A549 (cell line): Measurements from ENCODE around the gene VPS45. TPM values are rescaled to one million over a fixed set of nuclear protein-coding genes. Genes with fewer than 3 reads are reported as not detected.
A peak's percentile ranks its signal among the peaks of the same experiment; 100 is the strongest.

Experiments used
- ATAC-seq, 2 experiments: fragments of 200-7000 bp in 1 of 2; fragments of >200 bp in 1 of 2; cut with Nextera tagmentation in 1 of 2; cut with Tn5 transposase in 1 of 2; 3 replicates each; pipeline versions ENCODE4 v1.8.0 to v1.9.1; 2018 to 2020; ENCODE audit warnings: mild to moderate bottlenecking in 1 of 2, moderate library complexity in 1 of 2
- CTCF ChIA-PET: fragments of 300-600 bp; sonication (Branson Sonifier 250); formaldehyde crosslinking; extraction: SDS; loops from one replicate; lab custom pipeline; 2021; ENCODE audit warnings: antibody characterized with exemption, inconsistent platforms; lab: Yijun Ruan, JAX
- POLR2A ChIA-PET: fragments of 350-600 bp; formaldehyde crosslinking; extraction: SDS; loops from one replicate; lab custom pipeline; 2021; ENCODE audit warnings: antibody characterized with exemption, inconsistent platforms; lab: Yijun Ruan, JAX
- DNase-seq, 2 experiments: peaks; one replicate each; pipeline versions ENCODE4 v3.0.0 to v3.0.0-alpha.2; 2011 to 2016; ENCODE audit warnings: low read depth in 1 of 2, low spot score in 1 of 2
- FAIRE-seq: peaks from 2 replicates; lab custom pipeline; 2011; peaks lifted over from hg19 to GRCh38; lab: Jason Lieb, UNC
- H3K27ac ChIP-seq, 2 experiments: fragments of >200 bp; sonication (Bioruptor Twin); formaldehyde crosslinking; 3 replicates each; pipeline ENCODE4 v1.5.1; 2016 to 2017
- H3K4me1 ChIP-seq: fragments of >200 bp; sonication (Bioruptor Twin); formaldehyde crosslinking; 3 replicates; pipeline ENCODE4 v1.6.1; 2016
- H3K4me2 ChIP-seq: fragments of >200 bp; sonication (Bioruptor Twin); formaldehyde crosslinking; 3 replicates; pipeline ENCODE4 v1.6.1; 2016
- H3K4me3 ChIP-seq: fragments of >200 bp; sonication (Bioruptor Twin); formaldehyde crosslinking; 3 replicates; pipeline ENCODE4 v1.5.1; 2016
- H3K9me3 ChIP-seq: fragments of >200 bp; sonication (Bioruptor Twin); formaldehyde crosslinking; 3 replicates; pipeline ENCODE4 v1.6.1; 2016
- CBX2 ChIP-seq: fragments of 200-600 bp; sonication (generic); IDR thresholded peaks from 2 replicates; pipeline ENCODE4 v1.6.1; 2016; ENCODE audit warnings: low read depth, mild to moderate bottlenecking, borderline replicate concordance
- CEBPB ChIP-seq, 2 experiments: fragments of >200 bp in 1 of 2; sonication (Bioruptor Twin) in 1 of 2; formaldehyde crosslinking in 1 of 2; IDR thresholded peaks; 2 replicates each; pipeline ENCODE4 v1.6.1; 2012 to 2016
- CHD2 ChIP-seq: fragments of 150-350 bp; IDR thresholded peaks from 2 replicates; pipeline ENCODE4 v1.6.1; 2014; ENCODE audit warnings: low read length; ENCODE audit not compliant: partially characterized antibody
- ESRRA ChIP-seq: fragments of 150-350 bp; IDR thresholded peaks from 2 replicates; pipeline ENCODE4 v1.6.1; 2014; ENCODE audit warnings: mild to moderate bottlenecking, low read length, borderline replicate concordance
- FOSB ChIP-seq: fragments of 250-450 bp; sonication (Bioruptor Pico); IDR thresholded peaks from 2 replicates; pipeline ENCODE4 v1.5.0; 2020; ENCODE audit warnings: mild to moderate bottlenecking, moderate library complexity
- GATA3 ChIP-seq: IDR thresholded peaks from 2 replicates; pipeline ENCODE4 v1.6.1; 2012; ENCODE audit warnings: borderline replicate concordance
- HEYL ChIP-seq: fragments of 250-450 bp; sonication (Bioruptor Pico); IDR thresholded peaks from 2 replicates; pipeline ENCODE4 v1.8.0; 2021; ENCODE audit warnings: mild to moderate bottlenecking, moderate library complexity
- HOXB5 ChIP-seq: fragments of 250-450 bp; sonication (Bioruptor Pico); IDR thresholded peaks from 2 replicates; pipeline ENCODE4 v1.5.0; 2020; ENCODE audit warnings: mild to moderate bottlenecking, moderate library complexity
- JUN ChIP-seq, 2 experiments: fragments of >200 bp; sonication (Bioruptor Twin); formaldehyde crosslinking; IDR thresholded peaks; 2 replicates in 1 of 2; 3 replicates in 1 of 2; pipeline ENCODE4 v1.6.1; 2016 to 2017
- KDM1A ChIP-seq: fragments of 200-600 bp; sonication (generic); IDR thresholded peaks from 2 replicates; pipeline ENCODE4 v1.6.1; 2016; ENCODE audit warnings: low read depth, mild to moderate bottlenecking
- KDM5A ChIP-seq: fragments of 200-600 bp; sonication (generic); IDR thresholded peaks from 2 replicates; pipeline ENCODE4 v1.6.1; 2016; ENCODE audit warnings: antibody characterized with exemption, mild to moderate bottlenecking
- MAFK ChIP-seq: fragments of 450-650 bp; IDR thresholded peaks from 2 replicates; pipeline ENCODE4 v1.6.1; 2014; ENCODE audit not compliant: partially characterized antibody
- MAZ ChIP-seq: fragments of 150-350 bp; IDR thresholded peaks from 2 replicates; pipeline ENCODE4 v1.6.1; 2014; ENCODE audit warnings: antibody characterized with exemption, low read depth, low read length, borderline replicate concordance
- NFE2L2 ChIP-seq: fragments of 150-350 bp; conservative IDR thresholded peaks from 2 replicates; pipeline ENCODE4 v1.6.1; 2014; ENCODE audit warnings: low read length
- NPAS2 ChIP-seq: fragments of 250-450 bp; sonication (Bioruptor Pico); IDR thresholded peaks from 2 replicates; pipeline ENCODE4 v1.8.0; 2022; ENCODE audit warnings: mild to moderate bottlenecking, moderate library complexity, borderline replicate concordance
- NR3C1 ChIP-seq: fragments of >200 bp; sonication (Bioruptor Twin); formaldehyde crosslinking; IDR thresholded peaks from 3 replicates; pipeline ENCODE4 v1.6.1; 2017
- PHF8 ChIP-seq: fragments of 200-600 bp; sonication (generic); IDR thresholded peaks from 2 replicates; pipeline ENCODE4 v1.6.1; 2016; ENCODE audit warnings: low read depth, mild to moderate bottlenecking, antibody characterized with exemption, moderate library complexity, borderline replicate concordance
- POLR2A ChIP-seq: IDR thresholded peaks from 2 replicates; pipeline ENCODE4 v1.6.1; 2012; ENCODE audit warnings: mild to moderate bottlenecking, low read length
- POLR2AphosphoS2 ChIP-seq: conservative IDR thresholded peaks from 2 replicates; pipeline ENCODE4 v1.6.1; 2012; ENCODE audit warnings: low read length, improper control_type of control experiment, inconsistent platforms
- RAD21 ChIP-seq, 2 experiments: fragments of >200 bp in 1 of 2; sonication (Bioruptor Twin) in 1 of 2; formaldehyde crosslinking in 1 of 2; IDR thresholded peaks in 1 of 2; conservative IDR thresholded peaks in 1 of 2; 2 replicates in 1 of 2; 3 replicates in 1 of 2; pipeline ENCODE4 v1.6.1; 2012 to 2018; ENCODE audit warnings: inconsistent platforms in 1 of 2
- RFX5 ChIP-seq: fragments of 450-650 bp; IDR thresholded peaks from 2 replicates; pipeline ENCODE4 v1.7.1; 2014; ENCODE audit warnings: antibody characterized with exemption, mild to moderate bottlenecking, moderate library complexity
- RNF2 ChIP-seq: fragments of 200-600 bp; sonication (generic); IDR thresholded peaks from 2 replicates; pipeline ENCODE4 v1.6.1; 2016; ENCODE audit warnings: low read depth, mild to moderate bottlenecking, antibody characterized with exemption, moderate library complexity, borderline replicate concordance
- SMC3 ChIP-seq: fragments of >200 bp; sonication (Bioruptor Twin); formaldehyde crosslinking; IDR thresholded peaks from 3 replicates; pipeline ENCODE4 v1.6.1; 2018; ENCODE audit warnings: inconsistent platforms
- SREBF2 ChIP-seq: fragments of 450-650 bp; IDR thresholded peaks from 2 replicates; pipeline ENCODE4 v1.6.1; 2014; ENCODE audit warnings: mild to moderate bottlenecking, moderate library complexity
- TFCP2L1 ChIP-seq: fragments of 250-450 bp; sonication (Bioruptor Pico); IDR thresholded peaks from 2 replicates; pipeline ENCODE4 v1.5.0; 2021; ENCODE audit warnings: mild to moderate bottlenecking
- TP53 ChIP-seq: fragments of 250-450 bp; sonication (Bioruptor Pico); IDR thresholded peaks from 2 replicates; pipeline ENCODE4 v1.5.0; 2021; ENCODE audit warnings: mild to moderate bottlenecking, moderate library complexity
- ZFP36 ChIP-seq: fragments of 450-650 bp; IDR thresholded peaks from 2 replicates; pipeline ENCODE4 v1.6.1; 2014; ENCODE audit warnings: borderline replicate concordance; ENCODE audit not compliant: partially characterized antibody
- ZNF302 ChIP-seq: fragments of 250-450 bp; sonication (Bioruptor Pico); IDR thresholded peaks from 2 replicates; pipeline ENCODE4 v1.9.0; 2021; ENCODE audit warnings: inconsistent platforms, mild to moderate bottlenecking, moderate library complexity
- ZSCAN20 ChIP-seq: fragments of 250-450 bp; sonication (Bioruptor Pico); IDR thresholded peaks from 2 replicates; pipeline ENCODE4 v1.8.0; 2022; ENCODE audit warnings: mild to moderate bottlenecking, moderate library complexity
- WGBS: methylation state at CpG from one replicate; pipeline ENCODE4 v1.1.6; 2017; ENCODE audit errors: missing lambda C conversion rate; 5-methylcytosine and 5-hydroxymethylcytosine counted together
- polyA plus RNA-seq, 4 experiments: library from polyadenylated mRNA; depleted of rRNA in 3 of 4; stranded (reverse); fragments of >200 nt; fragmentation: RNase III in 1 of 4; extraction: RNeasy Plus Mini Kit Qiagen cat#74134 plus additional on column Dnase treatment in 1 of 4; gene quantifications; 2 replicates in 3 of 4; 3 replicates in 1 of 4; pipeline ENCODE4 v1.2.3, GENCODE V29; 2011 to 2017
- TF ChIP-seq, protein P1 (sequence below): IDR thresholded peaks from 2 replicates; pipeline ENCODE4 v1.6.1; 2012
- TF ChIP-seq, protein P2 (sequence below): IDR thresholded peaks from 2 replicates; pipeline ENCODE4 v1.6.1; 2012; ENCODE audit warnings: low read depth, borderline replicate concordance
- TF ChIP-seq, protein P3 (sequence below): IDR thresholded peaks from 2 replicates; pipeline ENCODE4 v1.6.1; 2012

VPS45 gene
- polyA plus RNA-seq, 2 of the 4 experiments (the other 2 are of a cell fraction) = 22.1 to 49.7 TPM

DNA sequence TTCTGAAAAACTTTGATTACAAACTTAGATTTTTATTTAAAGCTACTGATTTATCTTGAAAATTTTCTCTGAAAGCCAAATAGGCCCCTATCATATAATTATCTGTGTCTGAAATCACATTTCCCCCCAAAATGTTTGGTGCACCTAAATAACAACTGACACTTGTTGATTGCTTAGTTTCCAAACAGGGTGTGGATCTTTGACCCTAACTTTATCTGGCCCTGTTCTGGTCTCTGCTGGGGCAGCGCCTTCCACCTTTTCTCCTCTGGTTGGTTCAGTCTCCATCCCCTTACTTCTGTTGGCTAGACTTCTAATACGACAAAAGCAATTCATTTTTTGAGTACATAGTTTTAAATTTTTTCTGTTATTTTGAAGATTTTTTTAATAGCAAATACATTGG, 46.9 kb upstream of the VPS45 start:
- no peak for FAIRE-seq
- Histone ChIP-seq H3K4me2 (peak overlapping the region; percentile 58), H3K9me3 (no peaks in the 10 kb centered on the region), H3K4me1 (peaks cover 15% of the 10 kb centered on the region), H3K27ac (0 out of 6 replicates have a peak overlapping the region, but pooled peaks of 1 of the 2 experiments have one; percentile 42), H3K4me3 (no peak overlapping the region)
- CTCF ChIA-PET = interaction anchor here (1.2 to 2.8 kb wide), 4 partner anchors 10 to 167 kb away, joined by 3 to 9 read pairs (median 5); partner anchors contain the start of gene OTUD7B
- 84% methylated on average over 2 of the region's 2 CpGs for WGBS
- POLR2A ChIA-PET = no interaction called here
- TF ChIP-seq ZNF302 (no peak), NR3C1 (no peak), POLR2A (no peak), SREBF2 (no peak), HOXB5 (CRISPR knock-in tag) (no peak), TP53 (CRISPR knock-in tag) (no peak), TFCP2L1 (CRISPR knock-in tag) (no peak), RNF2 (no peak), FOSB (CRISPR knock-in tag) (no peak), CEBPB (IDR thresholded peaks at IDR 0.05) (no peak), PHF8 (no peak), GATA3 (no peak), ZSCAN20 (no peak), NFE2L2 (no peak), KDM1A (no peak), POLR2AphosphoS2 (no peak), RAD21 (conservative IDR thresholded peaks at IDR 0.05 in 1 of 2, IDR thresholded peaks at IDR 0.05 in 1 of 2) (no peak)
- TF ChIP-seq, protein P1, sequence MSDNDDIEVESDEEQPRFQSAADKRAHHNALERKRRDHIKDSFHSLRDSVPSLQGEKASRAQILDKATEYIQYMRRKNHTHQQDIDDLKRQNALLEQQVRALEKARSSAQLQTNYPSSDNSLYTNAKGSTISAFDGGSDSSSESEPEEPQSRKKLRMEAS = no peak
- no peak for ATAC-seq
- DNase-seq = no peak

DNA sequence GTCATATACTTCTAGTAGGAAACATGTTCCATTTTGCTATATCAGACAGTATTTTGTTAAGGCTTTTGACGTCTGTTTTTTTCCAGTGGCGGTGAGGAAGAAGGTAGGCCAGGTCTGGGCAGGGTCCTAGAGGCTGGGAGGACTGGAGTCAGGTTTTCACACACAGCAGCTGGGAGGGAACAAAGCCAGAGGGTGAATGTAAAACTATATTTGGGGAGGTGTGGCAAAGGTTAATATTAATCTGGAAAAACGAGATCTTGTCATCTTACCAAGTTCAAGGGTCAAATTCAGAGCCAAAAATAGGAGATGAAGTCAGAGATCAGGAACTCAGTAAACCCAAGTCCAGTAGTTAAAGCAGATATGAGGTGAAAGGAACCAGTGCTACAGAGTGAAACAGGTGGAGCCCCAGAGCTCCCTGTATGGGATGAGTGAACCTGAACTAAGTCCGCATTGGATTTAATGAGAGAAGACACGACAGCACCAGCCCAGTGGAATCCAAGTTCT, 46.3 kb upstream of the VPS45 start:
- TF ChIP-seq MAFK = no peak
- TF ChIP-seq RNF2 = no peak
- no peak for TF ChIP-seq CHD2
- TF ChIP-seq KDM5A = no peak
- TF ChIP-seq SMC3 = no peak
- no peak for TF ChIP-seq NPAS2 (CRISPR knock-in tag)
- no peak for TF ChIP-seq HEYL (CRISPR knock-in tag)
- TF ChIP-seq, protein P2, sequence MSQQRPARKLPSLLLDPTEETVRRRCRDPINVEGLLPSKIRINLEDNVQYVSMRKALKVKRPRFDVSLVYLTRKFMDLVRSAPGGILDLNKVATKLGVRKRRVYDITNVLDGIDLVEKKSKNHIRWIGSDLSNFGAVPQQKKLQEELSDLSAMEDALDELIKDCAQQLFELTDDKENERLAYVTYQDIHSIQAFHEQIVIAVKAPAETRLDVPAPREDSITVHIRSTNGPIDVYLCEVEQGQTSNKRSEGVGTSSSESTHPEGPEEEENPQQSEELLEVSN = no peak
- TF ChIP-seq GATA3 = no peak
- TF ChIP-seq CBX2 = no peak
- no peak for TF ChIP-seq MAZ
- TF ChIP-seq JUN (IDR thresholded peaks at IDR 0.05) = no peak
- no peak for TF ChIP-seq ESRRA
- no peak for TF ChIP-seq CEBPB (IDR thresholded peaks at IDR 0.05)
- no peak for TF ChIP-seq POLR2A
- TF ChIP-seq ZFP36 = no peak
- TF ChIP-seq RFX5 = no peak
- TF ChIP-seq, protein P3, sequence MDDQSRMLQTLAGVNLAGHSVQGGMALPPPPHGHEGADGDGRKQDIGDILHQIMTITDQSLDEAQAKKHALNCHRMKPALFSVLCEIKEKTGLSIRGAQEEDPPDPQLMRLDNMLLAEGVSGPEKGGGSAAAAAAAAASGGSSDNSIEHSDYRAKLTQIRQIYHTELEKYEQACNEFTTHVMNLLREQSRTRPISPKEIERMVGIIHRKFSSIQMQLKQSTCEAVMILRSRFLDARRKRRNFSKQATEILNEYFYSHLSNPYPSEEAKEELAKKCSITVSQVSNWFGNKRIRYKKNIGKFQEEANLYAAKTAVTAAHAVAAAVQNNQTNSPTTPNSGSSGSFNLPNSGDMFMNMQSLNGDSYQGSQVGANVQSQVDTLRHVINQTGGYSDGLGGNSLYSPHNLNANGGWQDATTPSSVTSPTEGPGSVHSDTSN = no peak
- TF ChIP-seq PHF8 = no peak
- TF ChIP-seq KDM1A = no peak
- WGBS = 52% methylated on average over 5 of the region's 5 CpGs
- DNase-seq = peak in 1 of 2 experiments; percentile 49
- peak in 1 of 2 experiments; percentile 58; a peak in 3 of 6 replicates for ATAC-seq
- CTCF ChIA-PET = interaction anchor here (1.2 to 1.7 kb wide), 2 partner anchors 13 to 166 kb away, joined by 3 to 4 read pairs; no protein-coding TSS in a partner anchor
- Histone ChIP-seq H3K4me2 (peak overlapping the region; percentile 58), H3K4me1 (peaks cover 15% of the 10 kb centered on the region), H3K4me3 (no peak overlapping the region), H3K27ac (peak overlapping the region in 1 of 2 experiments; percentile 42; a peak in 2 of 6 replicates), H3K9me3 (no peaks in the 10 kb centered on the region)
- no peak for FAIRE-seq
- POLR2A ChIA-PET = no interaction called here
